Epithelial cell of prostate (primary cell): Measurements from ENCODE around the gene ROBO1.

Experiments used
- DNase-seq: peaks from one replicate; pipeline ENCODE4 v3.0.0-alpha.2; 2011; ENCODE audit warnings: low read depth, low spot score
- H3K27ac ChIP-seq: fragments of 450-650 bp; 2 replicates; pipeline ENCODE4 v1.5.1; 2017; ENCODE audit warnings: mild to moderate bottlenecking

The ROBO1 gene

DNA sequence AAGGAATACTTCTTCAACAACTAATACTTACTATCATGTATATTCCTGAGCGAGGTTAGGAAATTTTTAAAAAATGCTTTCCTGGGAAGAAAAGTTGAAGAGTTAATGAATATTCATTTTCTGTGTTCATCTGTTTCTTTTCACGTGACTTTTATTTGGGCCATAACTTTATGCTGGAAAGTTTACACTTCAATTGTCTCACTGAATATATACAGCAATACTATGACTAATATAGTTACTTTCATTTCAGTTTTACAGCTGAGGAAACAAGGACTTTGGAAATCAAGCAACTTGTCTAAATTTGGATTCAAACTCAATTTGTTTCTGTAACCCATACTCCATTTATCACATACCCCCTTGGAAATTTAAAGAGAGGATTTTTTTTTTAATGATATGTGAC, 894.2 kb downstream of the ROBO1 start:
- no peak overlapping the region for H3K27ac ChIP-seq
- DNase-seq: no peak

DNA sequence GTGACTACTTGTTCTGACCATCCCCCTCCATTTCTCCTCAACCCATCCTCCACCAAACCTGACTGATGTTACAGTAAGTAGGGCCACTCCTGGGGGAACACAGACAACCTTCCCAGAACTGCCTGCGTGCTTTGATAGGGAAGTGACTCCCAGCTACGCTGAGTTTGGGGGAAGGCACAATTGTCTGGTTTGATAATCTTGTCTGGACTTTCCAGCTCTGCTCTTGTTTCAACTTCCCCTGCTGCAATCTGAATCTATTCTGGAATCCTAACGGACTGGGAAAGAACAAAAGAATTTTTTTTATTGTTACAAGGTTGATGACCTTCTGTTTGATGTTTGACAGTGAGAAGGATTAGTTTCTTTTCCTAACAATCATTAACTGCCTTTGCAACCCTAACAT, 895.6 kb downstream of the ROBO1 start:
- no peak overlapping the region for H3K27ac ChIP-seq
- no peak for DNase-seq

DNA sequence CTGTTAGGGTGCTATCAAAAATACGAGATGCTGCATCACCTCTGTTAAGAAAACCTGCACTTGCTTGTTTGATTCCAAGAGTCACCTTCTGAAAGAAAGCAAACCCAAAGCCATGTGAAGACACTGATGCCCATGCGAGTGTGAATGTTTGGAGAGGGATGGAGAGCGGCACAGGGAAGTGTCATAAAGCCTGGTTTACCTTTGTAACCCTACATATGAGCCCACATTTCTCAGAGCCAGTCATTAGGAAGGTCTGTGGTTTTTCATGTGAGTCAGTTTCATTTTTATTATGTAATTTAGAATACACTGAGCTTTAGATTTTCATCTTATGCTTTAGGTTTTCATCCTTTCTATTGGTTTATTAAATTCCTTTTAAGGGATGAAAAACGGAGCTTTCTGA, 896.8 kb downstream of the ROBO1 start:
- H3K27ac ChIP-seq: no peak overlapping the region
- no peak for DNase-seq

DNA sequence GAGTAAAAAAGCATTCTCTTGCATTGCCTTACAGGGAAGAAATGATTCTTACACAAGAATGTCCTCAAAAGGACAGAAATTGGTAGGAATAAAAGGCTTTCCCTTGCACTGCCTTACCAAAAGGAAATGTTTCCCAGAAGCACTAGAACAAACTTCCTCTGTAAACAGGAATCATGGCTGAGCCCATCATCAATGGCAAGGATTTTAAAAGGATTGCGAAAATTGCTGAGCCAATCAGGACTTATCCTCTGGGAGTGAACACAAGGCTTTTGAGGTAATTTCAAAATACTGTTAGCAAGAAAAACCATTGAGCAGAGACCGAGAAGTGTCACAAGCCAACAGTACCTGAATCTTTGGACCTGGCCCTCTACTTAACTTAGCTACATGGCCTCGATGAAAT, 897.3 kb downstream of the ROBO1 start:
- H3K27ac ChIP-seq: no peak overlapping the region
- DNase-seq: no peak

DNA sequence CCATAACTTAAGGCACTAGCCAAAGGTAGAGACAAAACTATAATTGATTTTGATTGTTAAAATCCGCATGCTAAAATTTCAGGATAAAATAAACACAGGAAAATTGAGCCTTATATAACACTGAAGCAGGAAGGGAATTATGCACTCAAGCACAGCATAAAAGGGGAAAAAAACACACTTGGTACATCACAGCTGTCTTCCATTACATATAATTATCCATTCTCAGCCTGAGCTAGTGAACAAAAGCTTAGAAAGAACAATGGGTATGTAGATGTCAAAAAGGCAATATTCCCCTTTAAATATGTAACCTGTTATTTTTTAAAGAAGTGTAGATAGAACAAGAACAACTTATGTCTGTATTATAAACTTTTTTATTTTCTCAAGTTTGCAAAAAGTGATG, 899.2 kb downstream of the ROBO1 start:
- H3K27ac ChIP-seq: no peak overlapping the region
- DNase-seq: no peak

DNA sequence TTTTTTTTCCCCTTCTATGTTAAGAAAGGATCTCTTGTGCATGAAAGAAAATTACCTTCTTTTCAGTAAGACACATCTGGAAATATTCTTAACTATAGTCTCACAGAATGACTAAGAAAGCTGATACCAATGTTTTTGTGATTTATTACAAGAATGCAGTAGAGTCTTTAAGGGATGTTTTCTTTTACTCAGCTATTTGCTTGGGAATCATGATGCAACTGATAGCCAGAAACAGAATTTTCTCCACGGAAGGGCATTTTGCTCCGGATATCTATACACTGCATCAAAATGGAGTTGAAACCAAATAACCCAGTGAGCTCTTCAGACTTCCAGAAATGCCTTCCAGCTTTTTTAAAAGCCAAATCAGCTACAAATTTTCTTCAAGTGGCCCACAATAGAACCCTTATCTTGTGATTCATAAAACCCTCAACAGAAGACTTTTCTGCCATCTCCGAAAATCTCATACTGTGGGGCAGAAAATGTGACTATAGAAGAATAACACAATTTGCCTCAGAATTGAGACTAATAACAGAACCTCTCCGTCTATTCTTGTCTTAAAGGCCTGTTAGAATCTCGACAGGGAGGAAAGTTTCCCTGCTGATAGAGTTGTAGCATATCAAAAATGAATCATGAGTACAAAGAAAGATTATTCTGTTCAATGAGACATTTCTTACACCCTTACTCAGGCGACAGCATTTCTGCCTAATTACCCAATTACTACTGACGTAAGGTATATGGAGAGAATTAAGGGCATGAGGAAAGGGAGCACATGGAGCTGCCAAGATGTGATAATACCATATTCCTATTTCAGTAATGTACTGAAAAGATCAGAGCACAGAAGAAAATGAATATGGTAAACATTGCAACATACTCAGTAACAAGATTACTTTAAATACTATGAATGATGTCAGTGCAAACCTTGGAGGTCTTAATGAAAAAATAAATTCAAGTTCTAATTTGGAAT, 900.1 kb downstream of the ROBO1 start:
- no peak for DNase-seq
- H3K27ac ChIP-seq: no peak overlapping the region

DNA sequence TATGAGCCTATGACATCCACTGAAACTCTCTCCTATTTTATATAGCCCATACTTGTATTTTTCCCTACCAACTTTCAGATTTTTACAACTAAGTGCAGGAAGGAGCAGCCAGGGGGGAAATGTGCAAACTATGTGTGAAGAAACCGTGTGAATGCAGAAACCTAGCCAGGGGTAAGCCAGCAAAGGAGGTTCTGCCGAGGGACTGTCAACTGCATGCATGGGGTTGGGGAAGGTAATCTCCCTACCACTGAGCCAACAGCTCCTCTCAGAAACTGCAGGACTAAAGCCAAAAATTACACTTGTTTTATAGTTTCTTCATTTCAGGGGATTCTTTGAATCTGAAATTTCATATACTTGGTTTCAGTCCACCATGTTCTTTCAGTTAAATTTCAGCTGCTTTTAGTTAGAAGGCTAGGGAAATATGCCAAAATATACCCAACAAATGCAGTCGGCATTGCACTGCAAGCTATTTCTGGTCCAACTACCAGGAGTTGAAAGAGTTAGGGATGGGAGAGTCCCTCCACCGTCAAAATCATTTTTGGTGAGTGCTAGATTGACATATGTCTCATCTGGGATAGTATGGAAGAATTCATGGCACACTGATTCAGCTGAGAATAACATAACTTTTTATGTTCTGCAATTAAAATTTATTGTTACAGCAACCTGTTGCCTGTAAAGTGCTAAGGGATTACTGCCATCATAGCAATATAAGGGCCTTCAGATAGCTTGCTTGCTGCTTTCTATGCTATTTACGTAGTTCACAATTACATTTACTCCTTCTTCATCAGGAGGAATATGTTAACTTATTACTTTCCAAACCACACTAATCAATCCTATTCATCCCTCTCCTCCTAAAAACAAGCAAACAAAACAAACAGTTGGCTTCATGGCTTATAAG, 904.2 kb downstream of the ROBO1 start:
- no peak overlapping the region for H3K27ac ChIP-seq
- DNase-seq: no peak

DNA sequence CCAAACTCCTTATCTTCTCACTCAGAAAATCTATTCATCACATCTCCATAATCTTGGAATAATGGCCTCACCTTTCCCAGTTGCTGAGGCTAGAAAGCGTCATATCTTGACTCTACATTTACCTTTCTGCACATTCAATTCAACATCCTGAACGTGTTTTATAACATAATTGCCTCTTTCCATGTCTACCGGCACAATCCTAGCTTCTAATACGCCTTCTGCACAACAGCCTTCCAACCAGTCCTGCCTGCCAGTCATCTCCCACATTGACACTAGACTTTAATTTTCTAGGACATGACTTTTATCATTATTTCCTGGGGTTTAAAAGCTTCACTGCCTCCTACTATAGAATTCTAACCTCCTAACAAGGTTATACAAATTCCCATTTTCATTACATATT, 906.6 kb downstream of the ROBO1 start:
- no peak overlapping the region for H3K27ac ChIP-seq

DNA sequence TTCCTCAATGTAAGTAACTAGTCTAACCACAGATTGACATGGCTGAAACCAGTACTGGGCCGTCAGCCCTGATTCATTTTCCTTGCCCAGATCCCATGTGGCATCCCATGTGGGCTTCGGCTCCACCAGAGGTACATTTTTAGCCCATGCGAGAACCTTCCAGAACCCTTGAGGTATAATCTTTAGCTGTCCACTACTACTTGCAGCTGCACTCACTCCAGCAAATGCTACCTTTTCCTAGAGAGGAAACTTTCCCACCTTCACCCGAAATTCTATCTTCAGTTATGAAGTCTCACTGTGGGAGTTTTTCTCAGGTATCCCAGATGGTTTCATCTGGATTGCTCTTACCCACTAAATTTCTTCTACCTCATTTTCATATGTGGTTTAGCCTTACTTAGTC, 907.2 kb downstream of the ROBO1 start:
- no peak overlapping the region for H3K27ac ChIP-seq
- DNase-seq: no peak

More for the DNA sequence above, 906.6 kb downstream of the ROBO1 start:
- no peak for DNase-seq

DNA sequence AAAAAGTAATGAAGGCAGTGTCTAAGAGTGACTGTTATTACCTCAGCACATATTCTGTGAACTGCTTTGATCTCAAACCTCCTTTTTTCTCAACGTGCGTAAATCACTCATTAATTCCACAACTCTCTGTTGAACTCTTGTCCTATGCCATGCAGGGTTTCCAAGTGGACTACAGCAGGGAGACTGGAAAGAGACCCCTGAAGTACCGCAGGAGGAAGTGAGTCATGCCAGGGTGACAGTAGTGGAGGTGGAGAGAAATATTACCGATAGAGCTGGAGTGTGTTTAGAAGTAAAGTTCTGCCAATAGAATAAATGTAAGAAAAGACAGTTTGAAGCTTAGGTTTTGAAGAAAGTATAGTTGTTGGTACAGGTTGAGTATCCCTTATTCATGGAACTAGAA, 908.9 kb downstream of the ROBO1 start:
- H3K27ac ChIP-seq: no peak overlapping the region
- no peak for DNase-seq

DNA sequence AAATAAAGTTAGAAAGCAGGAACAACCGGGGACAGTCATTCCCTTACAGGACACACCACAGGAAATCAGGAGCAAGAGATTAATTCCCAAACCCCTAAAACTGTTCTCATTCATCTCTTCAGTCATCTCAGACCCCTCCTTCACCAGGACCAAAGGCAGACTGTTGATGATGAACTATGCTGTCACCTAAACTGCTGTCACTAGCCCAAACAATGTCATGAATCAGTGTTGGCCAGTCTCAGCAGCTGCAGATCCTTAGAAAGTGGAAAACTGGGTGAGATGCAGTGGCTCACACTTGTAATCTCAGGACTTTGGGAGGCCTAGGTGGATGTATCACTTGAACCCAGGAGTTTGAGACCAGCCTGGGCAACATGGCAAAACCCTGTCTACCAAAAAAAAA, 909.6 kb downstream of the ROBO1 start:
- H3K27ac ChIP-seq: no peak overlapping the region
- no peak for DNase-seq

DNA sequence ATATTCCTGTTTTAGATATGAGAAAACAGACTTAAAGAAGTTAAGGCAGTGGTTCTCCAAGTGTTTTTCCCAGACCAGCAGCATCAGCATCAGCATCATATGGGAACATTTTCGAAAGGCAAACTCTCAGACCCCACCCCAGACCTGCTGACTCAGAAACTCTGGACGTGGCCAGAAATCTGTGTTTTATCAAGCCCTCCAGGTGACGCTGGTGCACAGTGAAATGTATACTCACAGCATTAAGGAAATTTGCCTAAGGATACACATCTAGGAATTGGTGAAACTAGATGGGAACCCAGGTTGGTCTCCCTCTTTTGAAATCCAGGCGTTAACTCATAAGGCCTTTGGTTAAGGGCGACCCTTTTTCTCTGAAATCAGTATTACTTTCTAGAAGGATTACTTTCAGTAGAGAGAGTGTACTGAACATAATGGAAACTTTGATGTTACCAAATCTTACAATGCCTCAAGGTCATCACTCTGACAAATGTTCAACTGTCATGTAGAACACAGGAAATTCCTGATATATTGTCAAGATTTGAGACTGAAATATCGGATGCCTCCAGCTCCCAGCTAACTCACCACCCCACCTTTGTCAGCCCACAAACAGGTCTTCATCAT, 910.2 kb downstream of the ROBO1 start:
- DNase-seq: no peak
- no peak overlapping the region for H3K27ac ChIP-seq

DNA sequence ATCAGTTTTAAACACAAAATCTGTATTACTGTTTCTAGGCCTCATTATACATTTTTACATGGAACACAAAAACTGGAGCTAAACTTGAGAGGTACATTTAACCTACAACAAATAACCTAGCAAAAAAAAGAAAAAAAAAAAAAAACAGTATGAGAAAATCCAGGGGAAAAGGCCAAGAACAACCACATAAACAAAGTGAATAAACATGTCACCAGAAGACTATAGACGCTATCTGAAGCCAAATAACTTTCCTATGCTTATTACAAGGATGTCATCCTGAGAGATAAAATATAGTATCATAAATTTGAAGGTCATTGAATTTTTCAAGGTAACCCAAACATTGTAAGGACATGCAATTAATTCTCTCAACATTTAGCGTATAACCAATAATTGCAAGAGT, 911.6 kb downstream of the ROBO1 start:
- H3K27ac ChIP-seq: no peak overlapping the region
- DNase-seq: no peak

DNA sequence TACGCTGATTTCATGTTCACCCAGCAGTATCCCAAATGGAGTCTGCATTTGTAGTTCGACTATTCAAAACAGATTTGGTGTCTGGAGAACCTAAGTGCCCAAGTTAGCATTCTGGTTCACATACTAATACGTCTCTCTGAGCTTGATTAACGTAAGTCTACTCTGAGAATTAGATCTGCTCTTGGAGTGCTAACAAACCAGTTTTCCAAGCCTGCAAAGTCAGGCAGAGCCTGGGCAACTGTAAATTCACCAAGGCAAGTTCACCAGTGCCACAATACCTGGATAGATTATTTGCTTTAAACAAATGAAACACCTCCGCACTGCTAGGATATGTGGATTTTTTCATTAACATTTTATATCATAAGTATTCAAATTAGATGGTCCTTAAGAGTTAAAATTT, 912.6 kb downstream of the ROBO1 start:
- no peak for DNase-seq
- no peak overlapping the region for H3K27ac ChIP-seq

DNA sequence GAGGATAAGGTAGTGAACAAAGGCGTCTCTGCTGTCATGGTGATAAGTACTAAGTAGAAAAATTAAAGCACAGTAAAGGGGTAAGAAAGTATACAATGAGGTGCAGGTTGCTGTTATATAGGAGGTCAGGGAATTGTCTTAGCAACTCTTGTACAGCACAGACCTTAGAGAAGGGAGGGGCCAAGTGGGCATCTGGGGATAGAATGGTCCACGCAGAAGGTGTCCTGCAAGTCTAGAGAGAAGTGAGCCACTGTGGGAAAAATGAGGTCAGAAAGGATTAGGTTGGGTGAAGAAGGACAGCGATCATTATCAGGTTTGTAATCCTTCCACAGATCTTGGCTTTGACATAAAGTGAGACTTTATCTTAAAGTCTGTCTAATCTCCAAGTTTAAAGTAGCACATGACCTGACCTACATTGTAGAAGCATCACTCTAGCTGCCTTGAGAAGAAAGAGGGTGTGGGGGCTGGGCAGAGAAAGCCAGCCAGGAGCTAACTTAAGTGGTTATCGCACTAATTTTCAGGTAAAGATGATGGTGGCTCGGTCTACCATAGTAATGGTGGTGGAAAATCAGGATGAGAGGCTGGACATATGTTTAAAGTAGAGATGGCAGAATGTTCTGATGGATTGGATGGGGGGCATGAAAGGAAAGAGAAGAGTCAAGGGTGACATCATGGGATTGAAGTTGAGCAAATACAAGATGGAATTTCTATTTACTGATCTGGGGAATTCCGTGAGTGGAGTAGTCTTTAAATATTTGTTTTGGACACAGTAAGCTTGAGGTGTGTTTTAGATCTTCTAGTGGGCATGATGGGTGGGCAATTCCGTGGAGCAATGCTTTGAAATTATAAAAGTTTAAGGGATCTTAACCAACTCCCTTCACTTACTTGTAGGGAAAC, 919.2 kb downstream of the ROBO1 start:
- no peak for DNase-seq
- H3K27ac ChIP-seq: no peak overlapping the region

DNA sequence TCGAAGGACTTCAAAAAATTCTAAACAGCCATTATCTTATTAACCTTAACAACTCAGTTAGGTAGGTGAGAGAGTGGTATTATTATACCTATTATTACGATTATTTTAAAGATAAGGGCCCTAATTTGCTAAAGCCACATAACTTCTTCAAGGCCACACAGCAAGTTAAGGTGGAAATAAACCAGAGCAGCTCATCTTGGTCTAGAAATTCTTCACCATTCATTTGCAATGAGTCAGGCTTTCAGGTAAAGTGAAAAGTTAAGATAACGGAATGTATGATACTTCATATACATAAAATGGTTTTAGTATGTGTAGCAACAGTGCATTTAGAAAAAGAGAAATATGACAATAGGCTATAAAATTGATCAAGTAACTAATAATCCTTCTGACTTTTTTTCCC, 920.2 kb downstream of the ROBO1 start:
- DNase-seq: no peak
- no peak overlapping the region for H3K27ac ChIP-seq

DNA sequence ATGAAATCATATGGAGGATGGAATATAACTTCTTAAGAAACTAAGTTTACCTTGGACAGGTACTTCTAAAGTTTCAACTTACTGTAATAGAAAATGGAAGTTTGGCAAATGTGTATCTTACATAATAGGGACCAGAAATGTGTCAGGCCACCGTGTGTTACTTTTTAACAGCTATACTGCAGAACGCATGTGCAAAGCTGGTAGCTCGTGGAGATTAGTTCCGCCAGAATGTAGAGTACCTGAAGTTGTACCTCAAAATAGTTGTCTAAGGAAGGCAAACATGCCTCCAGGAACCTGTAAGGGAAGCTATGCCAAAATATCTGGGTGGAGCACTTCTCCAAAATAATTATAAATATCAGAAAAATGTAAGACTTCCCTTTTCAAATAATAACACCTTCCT, 920.6 kb downstream of the ROBO1 start:
- no peak for DNase-seq
- no peak overlapping the region for H3K27ac ChIP-seq

DNA sequence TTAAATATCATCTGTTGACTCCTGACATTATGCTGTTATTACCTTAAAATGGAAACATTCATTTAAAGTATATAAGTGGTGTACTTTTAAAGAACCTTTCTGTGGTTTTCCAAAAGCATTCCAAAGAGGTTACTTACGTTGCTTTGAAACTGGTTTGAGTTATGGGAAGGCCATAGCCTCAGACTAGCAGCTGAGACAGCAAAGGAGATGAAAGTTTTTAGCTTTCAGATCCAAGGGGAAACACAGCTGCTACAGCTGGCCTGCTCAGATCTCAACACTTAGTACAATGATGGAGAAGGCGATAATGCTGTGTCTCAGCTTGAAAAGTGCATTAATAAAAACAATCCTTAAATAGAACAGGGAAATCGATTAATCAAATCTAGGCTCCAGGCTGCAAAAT, 921.1 kb downstream of the ROBO1 start:
- DNase-seq: no peak
- no peak overlapping the region for H3K27ac ChIP-seq

DNA sequence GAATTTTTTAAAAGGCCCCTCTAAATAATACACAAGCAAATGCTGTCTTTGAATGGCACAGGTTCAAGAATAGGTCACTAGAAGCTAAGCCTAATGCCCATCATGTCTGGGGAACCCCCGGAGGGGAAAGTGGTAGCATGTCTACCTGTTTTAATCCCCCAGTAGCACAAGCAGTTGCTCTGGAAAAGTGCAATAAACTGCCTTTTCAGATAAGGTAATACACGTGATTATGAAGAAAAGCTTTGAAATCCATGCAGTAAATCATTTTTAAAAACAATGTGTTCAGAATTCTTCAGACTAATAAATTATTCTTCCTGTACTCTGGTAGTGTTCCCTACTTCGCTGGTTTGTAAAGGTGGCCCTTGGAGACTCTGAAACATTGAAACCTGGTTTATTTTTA, 922.2 kb downstream of the ROBO1 start:
- DNase-seq: no peak
- H3K27ac ChIP-seq: no peak overlapping the region

DNA sequence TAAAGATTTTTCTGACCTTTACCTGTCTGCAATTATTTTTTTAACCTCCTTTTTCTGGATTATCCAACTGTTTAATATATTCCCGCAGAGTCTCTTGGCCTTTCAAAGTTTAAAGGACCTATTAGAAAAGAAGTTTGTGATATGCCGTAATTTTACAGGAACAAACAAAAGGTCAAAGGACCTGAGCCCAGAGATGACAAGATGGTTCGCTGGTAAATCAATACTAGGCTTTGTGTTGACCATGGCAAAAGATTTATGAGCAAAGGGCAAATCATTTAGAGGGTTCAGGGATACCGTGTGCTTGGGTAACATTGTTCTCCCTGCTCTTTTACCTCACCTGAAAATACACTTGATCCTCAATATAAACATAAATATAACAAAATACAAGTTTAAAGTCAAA, 923.5 kb downstream of the ROBO1 start:
- no peak for DNase-seq
- no peak overlapping the region for H3K27ac ChIP-seq
